GM21529 (cell line): ENCODE measurements around the gene EPHB1.

Experiments
- ATAC-seq: cut with Tn5 transposase; IDR thresholded peaks from one replicate; pipeline ENCODE4 v1.9.1; 2021; ENCODE audit not compliant: unreplicated experiment

The EPHB1 gene

GRCh38 chr3:134846911-134847317, 51.9 kb downstream of the EPHB1 start:
- ATAC-seq = no peak

DNA sequence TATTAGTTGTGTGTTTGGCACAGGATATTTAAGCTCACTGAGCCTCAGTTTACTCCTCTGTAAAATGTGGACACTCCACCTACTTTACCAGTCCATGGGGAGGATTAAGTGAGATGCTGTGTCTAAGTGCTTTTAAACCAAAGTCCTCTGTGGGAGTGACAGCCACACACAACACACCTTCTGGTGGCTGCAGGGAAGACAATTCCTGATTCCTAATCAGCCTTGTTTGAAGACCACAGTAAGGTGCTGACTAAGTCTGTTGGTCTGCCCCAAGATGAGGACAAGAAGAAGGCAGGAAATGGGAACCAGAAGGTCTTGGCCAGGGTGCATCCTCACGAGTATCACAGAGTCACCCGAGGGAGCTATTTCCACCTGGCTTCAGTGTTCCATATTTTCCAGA, 52.3 kb downstream of the EPHB1 start:
- ATAC-seq = no peak

DNA sequence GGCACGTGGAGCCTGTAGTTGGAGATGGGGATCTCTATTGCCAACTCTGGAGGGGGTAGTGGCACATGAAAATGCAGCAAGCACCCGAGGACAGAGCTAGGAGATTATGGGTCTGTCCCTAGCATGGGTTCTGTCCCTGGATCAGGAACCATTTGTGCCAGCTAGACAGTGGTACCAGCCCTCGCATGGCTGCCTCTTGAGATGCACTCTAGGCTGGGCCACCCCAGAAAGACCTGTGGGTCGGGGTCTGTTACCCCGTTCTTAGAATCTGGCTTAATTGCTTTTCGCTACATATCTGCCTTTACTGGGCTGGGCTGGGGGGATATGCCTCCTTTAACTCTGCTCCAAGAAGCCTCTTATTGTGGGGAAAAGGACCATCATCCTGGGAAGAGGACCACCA, 54.5 kb downstream of the EPHB1 start:
- ATAC-seq = no peak

- ATAC-seq = no peak
These were observed 55.7 kb downstream of the EPHB1 start for GRCh38 chr3:134850761-134851160.

DNA sequence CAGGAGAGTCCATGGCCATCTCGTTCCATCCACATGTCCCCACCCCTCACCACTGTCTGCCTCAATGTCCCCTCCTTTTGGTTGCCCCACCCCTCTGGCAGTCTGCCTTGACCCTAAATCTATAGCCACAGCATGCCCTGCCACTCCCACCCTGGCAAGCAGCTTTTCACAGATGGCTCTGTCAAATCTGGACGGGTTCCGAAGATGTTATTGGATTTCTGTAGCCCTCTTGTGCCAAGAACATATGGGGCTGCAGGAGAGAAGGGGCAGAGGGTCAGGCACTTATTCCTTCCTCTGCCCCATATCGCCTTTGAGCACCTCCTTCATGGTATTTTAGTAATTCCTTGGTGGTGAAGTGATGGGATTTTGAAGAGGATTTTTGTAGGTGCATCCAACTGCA, 57.1 kb downstream of the EPHB1 start:
- ATAC-seq = no peak

DNA sequence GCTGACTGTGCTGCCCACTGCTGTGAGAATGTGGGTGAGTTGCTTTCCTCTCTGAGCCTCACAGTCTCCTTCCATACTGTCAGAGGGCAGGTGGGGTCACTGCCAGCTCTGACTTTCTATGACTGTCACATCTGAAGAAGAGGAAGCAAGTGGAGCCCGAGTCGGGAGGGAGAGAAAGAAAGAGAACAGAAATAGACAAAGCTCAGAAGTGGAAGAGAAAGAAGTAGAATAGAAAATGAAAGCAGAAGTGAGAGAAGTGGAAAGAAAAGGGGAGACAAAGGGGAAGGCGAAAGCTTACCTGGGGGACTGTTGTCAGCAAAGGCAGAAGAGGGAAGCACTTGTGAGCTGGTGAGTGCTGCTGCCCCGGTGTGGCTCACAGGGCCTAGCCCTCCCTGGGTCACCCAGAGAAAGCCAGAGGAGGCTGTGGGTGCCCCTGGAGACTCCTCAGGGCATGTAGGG, 57.9 kb downstream of the EPHB1 start:
- ATAC-seq = peak; percentile 95

DNA sequence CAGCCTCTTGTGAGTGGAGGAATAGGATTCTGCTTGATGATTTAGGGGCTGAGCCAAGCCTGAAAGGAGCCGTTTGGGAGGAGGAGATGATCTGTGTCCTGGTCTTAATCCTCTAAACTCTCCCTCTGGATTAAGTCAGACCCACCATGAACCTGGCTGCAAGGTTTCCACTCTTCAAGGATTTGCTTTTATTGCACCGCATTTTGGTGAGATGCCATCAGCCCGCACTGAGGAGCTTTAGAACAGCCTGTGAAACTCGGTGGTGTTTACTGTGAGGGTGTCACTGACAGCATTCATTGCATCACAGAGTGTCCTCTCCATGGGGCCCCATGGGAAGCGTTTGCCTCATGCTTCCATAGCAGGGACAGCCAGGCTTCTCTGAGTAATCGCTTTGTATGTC, 59.2 kb downstream of the EPHB1 start:
- ATAC-seq = no peak

- no peak for ATAC-seq
These were observed 62.3 kb downstream of the EPHB1 start for GRCh38 chr3:134857356-134857755.

- ATAC-seq = no peak
These were observed 62.8 kb downstream of the EPHB1 start for GRCh38 chr3:134857776-134858362.

DNA sequence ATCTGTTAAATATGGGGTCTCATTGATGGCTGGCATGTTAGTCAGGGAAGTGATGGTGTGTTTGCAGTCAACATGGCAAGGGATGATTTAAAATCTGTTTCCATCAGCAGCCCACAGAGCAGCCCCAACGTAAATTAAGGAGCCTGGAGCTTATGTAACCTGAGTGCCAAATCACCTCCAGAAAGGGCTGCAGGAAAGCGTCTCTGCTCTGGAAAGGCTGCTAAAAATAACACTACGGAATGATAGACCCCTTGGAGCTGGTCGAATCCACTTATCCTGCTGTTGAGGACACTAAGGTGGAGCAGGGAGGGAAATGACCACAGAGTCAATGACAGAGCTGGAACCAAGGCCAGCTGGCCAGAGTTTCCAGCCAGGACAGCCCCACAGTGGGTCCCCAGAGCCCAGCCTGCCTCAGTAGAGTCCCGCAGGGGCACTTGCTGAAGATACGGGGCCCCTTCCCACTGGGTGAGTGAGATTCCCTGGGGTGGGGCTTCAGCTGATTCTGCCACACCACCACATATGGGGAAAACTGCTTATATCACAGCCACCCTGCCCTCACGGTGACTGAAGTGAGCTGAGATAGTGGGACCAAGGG, 63.5 kb downstream of the EPHB1 start:
- ATAC-seq = no peak

- no peak for ATAC-seq
These were observed 64.3 kb downstream of the EPHB1 start for GRCh38 chr3:134859341-134859740.

GRCh38 chr3:134860141-134860540, 65.1 kb downstream of the EPHB1 start:
- ATAC-seq = no peak

DNA sequence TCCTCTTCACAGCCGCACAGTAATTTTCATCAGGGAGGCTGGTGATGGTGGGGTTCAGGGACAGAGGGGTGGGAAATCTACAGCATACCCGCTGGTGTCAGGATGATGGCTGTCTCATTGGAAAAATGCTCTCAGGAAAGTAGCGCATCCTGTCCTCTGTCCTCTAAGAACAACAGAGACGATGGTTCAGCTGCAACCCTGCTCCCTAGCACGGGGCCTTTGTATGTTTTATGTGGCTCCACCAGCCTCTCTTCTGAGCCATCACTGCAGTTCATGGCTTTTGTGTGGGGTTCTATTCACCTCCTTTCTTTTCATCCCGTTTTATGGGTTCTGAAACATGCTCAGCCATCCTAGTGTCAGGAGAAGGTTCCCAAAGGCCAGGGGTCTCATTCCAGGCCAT, 68.9 kb downstream of the EPHB1 start:
- ATAC-seq = no peak

- no peak for ATAC-seq
These were observed 69.6 kb downstream of the EPHB1 start for GRCh38 chr3:134864636-134865035.

- no peak for ATAC-seq
These were observed 72.2 kb downstream of the EPHB1 start for GRCh38 chr3:134867277-134867676.

DNA sequence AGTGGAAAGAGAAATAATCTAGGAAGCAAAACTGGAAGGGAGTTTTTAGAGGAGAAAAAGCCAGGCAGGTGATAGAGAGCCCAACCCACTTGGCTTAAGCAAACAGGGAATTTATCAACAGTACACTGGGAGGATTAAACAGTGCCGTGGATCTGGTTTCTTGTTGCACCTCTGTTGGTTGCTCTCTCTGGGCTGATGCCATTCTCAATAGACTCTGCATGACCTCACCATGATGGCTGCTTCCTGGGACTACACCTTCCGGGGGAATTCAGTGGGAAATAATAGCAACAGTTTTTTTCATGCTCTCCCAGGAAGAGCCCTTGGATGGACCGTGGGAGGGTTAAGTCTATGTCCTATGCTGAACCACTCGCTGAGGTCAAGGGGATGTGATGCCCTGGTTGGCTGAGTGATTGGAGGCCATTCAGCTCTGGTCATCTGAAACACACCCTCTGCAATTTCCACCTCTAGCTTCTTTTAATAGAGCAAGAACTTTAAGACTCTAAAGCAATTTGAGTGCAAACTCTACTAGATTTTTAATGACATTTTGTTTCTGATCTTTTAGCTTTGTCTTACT, 74.2 kb downstream of the EPHB1 start:
- ATAC-seq = no peak

DNA sequence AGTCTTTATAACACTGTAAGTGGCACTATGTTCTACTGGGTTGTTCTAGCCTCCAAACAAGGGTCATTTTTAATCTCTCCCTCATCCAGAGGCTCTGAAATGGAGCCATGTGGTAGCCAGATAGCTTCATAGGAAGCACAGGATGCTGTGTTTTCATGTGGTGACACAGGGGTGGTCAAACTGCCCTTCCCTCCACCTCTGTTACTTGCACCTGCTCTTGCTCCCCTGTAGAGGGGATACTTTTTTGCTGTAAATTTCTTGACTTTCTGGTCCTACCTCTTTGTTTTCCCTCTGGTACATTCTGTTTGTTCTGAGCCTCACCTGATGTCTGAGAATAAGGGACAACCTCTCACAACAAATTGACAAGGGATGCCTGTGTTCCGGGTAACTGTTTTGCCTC, 76.8 kb downstream of the EPHB1 start:
- ATAC-seq = no peak

DNA sequence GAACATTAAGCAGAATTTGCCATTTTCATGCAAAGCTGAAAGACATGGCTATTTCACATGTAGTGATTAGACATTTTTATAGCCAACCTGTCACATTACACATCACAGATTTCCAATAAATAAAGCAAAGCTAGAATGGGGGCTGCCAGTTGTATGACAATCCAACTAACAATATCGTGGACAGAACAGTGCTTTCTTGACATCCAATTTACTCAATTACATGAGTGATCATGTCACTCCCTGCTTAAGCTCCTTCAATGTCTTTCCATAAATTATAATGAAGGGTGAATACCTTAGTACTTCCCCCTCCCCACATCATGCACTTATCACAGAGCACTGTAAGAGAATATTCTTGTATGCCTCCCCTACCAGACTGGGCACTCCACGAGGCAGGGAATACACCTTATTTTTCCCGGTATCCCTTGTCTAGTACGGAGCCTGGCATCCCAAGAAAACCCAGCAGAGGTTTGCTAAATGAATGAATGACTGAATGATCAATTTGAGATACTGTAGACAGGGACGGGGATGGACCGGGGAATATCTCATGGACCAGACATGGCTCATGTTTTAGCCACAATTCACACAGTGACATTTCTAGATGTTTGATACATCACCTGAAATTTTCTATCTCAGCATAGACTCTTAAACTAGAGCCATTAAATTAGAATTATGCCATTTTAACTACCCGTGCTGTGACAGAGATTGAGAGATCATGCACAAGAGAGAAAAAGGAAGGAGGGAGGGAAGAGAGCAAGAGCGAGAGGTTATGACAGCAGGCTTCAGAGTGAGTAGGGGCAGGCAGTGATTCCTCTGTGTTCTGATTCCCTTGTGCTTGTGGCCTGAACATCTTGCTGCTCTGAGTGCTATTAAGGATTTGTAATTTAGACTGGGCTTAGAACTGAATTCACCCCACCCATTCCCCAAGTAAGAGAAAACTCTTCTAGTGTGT, 77.7 kb downstream of the EPHB1 start:
- no peak for ATAC-seq

GRCh38 chr3:134873789-134874188, 78.7 kb downstream of the EPHB1 start:
- no peak for ATAC-seq

DNA sequence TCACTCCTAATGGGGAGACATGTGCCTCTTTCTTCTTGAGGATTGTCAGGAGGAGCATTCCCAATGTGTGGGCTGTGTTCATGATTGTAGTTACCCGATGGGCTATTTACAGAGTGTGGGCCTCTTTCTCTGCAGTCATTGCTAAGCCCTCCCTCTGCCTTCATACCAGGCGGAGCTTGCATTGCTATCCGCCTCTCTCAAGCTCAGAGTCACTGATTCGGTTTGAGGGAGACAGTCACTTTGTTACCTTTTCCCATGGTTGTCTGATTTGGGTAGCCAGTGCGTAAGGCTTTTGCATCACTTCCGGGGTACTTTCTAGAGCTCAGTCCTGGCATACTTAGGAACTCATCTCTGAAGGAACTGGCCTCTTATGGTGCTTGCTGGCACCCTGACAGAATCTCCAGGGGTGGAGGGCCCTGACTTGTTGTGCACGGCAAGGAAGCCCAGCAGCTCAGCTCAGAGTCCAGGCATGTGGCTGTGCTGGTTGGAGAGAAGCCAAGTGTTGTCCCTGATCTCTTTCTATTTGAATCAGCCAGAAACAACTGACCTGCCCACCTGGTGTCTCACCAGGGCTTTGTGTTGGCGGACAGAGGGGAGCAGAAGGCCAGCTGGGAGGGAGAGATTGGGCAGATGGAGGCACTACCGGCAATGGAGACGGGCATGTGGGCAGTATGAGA, 79.8 kb downstream of the EPHB1 start:
- no peak for ATAC-seq

GRCh38 chr3:134876836-134877235, 81.8 kb downstream of the EPHB1 start:
- no peak for ATAC-seq
